Type B pancreatic cell (in vitro differentiated cells): ENCODE data around the gene ACOXL. TPM values are rescaled to one million over a fixed set of nuclear protein-coding genes. Genes with fewer than 3 reads are reported as not detected.

Experiments used
- DNase-seq: peaks from one replicate; pipeline ENCODE4 v3.0.0; 2021; ENCODE audit warnings: mixed read lengths; ENCODE audit not compliant: unreplicated experiment; ENCODE audit errors: extremely low spot score
- H3K27ac Mint-ChIP-seq: 2 replicates; pipeline ENCODE4 v1.8.0; 2021; ENCODE audit warnings: mild to moderate bottlenecking, mixed read lengths
- H3K27me3 Mint-ChIP-seq: 2 replicates; pipeline ENCODE4 v1.8.0; 2021; ENCODE audit warnings: mixed read lengths
- H3K36me3 Mint-ChIP-seq: 2 replicates; pipeline ENCODE4 v1.8.0; 2021; ENCODE audit warnings: mixed read lengths
- H3K4me1 Mint-ChIP-seq: one replicate; pipeline ENCODE4 v1.8.0; 2021; ENCODE audit warnings: mixed read lengths; ENCODE audit not compliant: unreplicated experiment
- H3K4me3 Mint-ChIP-seq: 2 replicates; pipeline ENCODE4 v1.8.0; 2021; ENCODE audit warnings: mild to moderate bottlenecking, mixed read lengths
- H3K9me3 Mint-ChIP-seq: 2 replicates; pipeline ENCODE4 v1.8.0; 2021; ENCODE audit warnings: mixed read lengths
- total RNA-seq: library from RNA; stranded (reverse); gene quantifications from 2 replicates; pipeline ENCODE4 v1.2.1, GENCODE V29; 2021; ENCODE audit warnings: low replicate concordance
- TF ChIP-seq, protein P1 (sequence below): fragments of 200-600 bp; sonication (generic); conservative IDR thresholded peaks from 2 replicates; pipeline ENCODE4 v1.5.0; 2021; ENCODE audit warnings: antibody characterized with exemption, mild to moderate bottlenecking

Gene ACOXL
- total RNA-seq, 1 donor from 2014 or later, result 1.4 TPM

DNA sequence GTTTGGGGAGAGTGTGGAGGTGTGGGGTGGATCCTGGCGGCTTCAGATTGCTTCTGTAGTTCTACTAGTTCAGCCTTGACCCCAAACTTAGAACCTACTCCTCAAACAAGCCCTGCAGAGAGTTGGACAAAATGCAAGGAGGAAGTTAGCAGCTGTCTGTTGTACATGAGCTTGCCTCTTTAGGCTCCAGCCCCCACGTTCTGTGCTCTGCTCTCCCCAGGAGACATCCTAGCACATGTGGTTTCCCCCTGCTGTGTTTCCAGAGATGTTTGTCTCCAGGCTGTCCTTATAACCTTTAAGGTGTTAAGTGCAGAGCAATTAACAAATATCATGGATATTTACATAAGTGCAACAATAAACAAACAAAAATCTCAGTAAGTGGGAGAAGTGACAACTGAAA lies 111.1 kb downstream of the ACOXL start:
- H3K36me3 Mint-ChIP-seq, result no peaks in the 10 kb centered on the region
- no peaks in the 10 kb centered on the region for H3K27me3 Mint-ChIP-seq
- no peak for DNase-seq
- TF ChIP-seq, protein P1, sequence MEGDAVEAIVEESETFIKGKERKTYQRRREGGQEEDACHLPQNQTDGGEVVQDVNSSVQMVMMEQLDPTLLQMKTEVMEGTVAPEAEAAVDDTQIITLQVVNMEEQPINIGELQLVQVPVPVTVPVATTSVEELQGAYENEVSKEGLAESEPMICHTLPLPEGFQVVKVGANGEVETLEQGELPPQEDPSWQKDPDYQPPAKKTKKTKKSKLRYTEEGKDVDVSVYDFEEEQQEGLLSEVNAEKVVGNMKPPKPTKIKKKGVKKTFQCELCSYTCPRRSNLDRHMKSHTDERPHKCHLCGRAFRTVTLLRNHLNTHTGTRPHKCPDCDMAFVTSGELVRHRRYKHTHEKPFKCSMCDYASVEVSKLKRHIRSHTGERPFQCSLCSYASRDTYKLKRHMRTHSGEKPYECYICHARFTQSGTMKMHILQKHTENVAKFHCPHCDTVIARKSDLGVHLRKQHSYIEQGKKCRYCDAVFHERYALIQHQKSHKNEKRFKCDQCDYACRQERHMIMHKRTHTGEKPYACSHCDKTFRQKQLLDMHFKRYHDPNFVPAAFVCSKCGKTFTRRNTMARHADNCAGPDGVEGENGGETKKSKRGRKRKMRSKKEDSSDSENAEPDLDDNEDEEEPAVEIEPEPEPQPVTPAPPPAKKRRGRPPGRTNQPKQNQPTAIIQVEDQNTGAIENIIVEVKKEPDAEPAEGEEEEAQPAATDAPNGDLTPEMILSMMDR, result no peak
- no peak overlapping the region for H3K4me3 Mint-ChIP-seq
- peaks cover 27% of the 10 kb centered on the region for H3K4me1 Mint-ChIP-seq
- H3K27ac Mint-ChIP-seq, result no peak overlapping the region
- no peaks in the 10 kb centered on the region for H3K9me3 Mint-ChIP-seq

DNA sequence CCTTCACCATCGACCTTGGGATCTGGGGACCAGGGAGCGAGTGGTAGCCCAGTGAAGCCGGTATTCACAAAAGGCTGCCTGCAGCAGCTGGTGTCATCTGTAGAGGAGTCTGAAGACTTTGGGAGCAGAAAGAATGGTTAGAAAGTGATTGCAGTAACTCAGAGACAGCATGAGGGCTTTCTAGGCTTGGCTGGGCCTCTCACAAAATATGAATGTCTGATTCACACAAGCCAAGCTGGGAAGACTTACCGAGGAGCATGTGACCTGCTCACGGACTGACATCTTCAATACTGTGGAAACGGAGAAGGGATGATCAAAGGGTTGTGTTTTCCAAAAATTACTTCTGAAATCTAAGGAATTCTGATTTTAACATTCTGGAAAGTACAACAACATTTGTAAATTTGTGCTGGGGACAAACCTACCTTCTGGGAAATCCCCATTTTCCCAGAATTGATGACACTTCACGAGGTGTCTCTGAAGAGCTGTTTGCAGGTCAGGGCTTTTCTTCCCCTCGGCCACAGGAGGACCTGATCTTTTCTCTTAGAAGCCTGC lies 111.7 kb downstream of the ACOXL start:
- Mint-ChIP-seq H3K4me3 (no peak overlapping the region), H3K9me3 (no peaks in the 10 kb centered on the region), H3K36me3 (no peaks in the 10 kb centered on the region), H3K27me3 (no peaks in the 10 kb centered on the region), H3K4me1 (peaks cover 26% of the 10 kb centered on the region), H3K27ac (no peak overlapping the region)
- DNase-seq, result no peak
- TF ChIP-seq, protein P1, result no peak

DNA sequence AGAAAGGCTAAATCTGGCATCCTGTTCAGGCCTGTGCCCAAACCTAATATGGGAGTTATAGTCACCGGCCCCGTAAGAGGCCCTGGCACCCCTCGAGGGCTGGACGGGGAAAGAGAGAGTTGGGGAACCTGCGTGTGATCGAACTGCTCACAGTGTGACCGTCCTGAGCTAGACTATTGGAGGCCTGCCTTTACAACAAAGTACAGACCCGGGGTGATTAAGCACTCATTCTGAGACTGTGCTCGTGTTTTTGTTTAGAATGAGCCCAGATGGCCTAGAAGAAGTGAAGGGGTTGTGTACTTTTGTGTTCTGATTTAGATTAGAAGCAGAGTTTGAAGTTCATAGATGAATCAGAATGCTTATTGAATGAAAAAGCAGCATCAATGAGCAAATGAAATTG lies 115.3 kb downstream of the ACOXL start:
- Mint-ChIP-seq H3K27ac (no peak overlapping the region), H3K27me3 (no peaks in the 10 kb centered on the region), H3K9me3 (no peaks in the 10 kb centered on the region), H3K36me3 (no peaks in the 10 kb centered on the region), H3K4me3 (no peak overlapping the region), H3K4me1 (peaks cover 21% of the 10 kb centered on the region)
- TF ChIP-seq, protein P1, result no peak
- no peak for DNase-seq

DNA sequence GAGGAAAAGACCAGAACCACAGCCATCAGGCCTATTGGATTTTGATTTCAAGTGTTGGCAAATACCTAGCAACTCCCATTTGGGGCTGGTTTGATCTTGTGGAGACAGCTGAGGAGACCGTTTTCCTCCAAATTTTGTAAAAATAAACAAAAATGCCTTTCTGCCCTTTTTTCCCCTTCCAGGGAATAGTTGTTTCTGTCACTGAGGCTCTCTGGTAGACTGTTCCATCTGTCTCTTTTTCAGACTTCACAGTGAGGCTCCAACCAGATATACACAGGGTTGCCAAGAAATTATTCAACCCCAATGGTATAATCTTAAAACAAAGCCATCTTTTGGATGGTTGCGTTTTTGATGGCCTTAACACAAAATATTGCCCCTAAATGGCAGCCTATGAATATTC lies 115.7 kb downstream of the ACOXL start:
- H3K9me3 Mint-ChIP-seq, result no peaks in the 10 kb centered on the region
- TF ChIP-seq, protein P1, result no peak
- H3K27ac Mint-ChIP-seq, result no peak overlapping the region
- no peak for DNase-seq
- no peaks in the 10 kb centered on the region for H3K36me3 Mint-ChIP-seq
- peaks cover 21% of the 10 kb centered on the region for H3K4me1 Mint-ChIP-seq
- H3K27me3 Mint-ChIP-seq, result no peaks in the 10 kb centered on the region
- H3K4me3 Mint-ChIP-seq, result no peak overlapping the region

GRCh38 chr2:110848519-110849030 lies 116.2 kb downstream of the ACOXL start:
- Mint-ChIP-seq H3K4me3 (no peak overlapping the region), H3K27ac (no peak overlapping the region), H3K36me3 (no peaks in the 10 kb centered on the region), H3K27me3 (no peaks in the 10 kb centered on the region), H3K9me3 (no peaks in the 10 kb centered on the region), H3K4me1 (peaks cover 21% of the 10 kb centered on the region)
- DNase-seq, result no peak
- TF ChIP-seq, protein P1, result no peak
